Thoracic aorta (tissue), 2 donors: ENCODE data around the gene ADAMTS12. TPM values are rescaled to one million over a fixed set of nuclear protein-coding genes. Genes with fewer than 3 reads are reported as not detected.

Experiments used
- ATAC-seq: fragments of 150-250 bp; one replicate; pipeline ENCODE4 v1.8.0; 2017; ENCODE audit warnings: low read depth; ENCODE audit not compliant: insufficient number of reproducible peaks, low FRiP score
- DNase-seq: peaks from one replicate; pipeline ENCODE4 v3.0.0-alpha.2; 2020; ENCODE audit warnings: low spot score
- H3K27ac ChIP-seq, 2 donors: fragments of 200-600 bp; sonication (generic); 1 replicate in 1 of 2; 2 replicates in 1 of 2; pipeline ENCODE4 v1.5.1; 2016; ENCODE audit warnings: mild to moderate bottlenecking in 2 of 2, moderate library complexity in 2 of 2
- H3K27me3 ChIP-seq: fragments of 200-600 bp; sonication (generic); replicated peaks from 2 replicates; pipeline ENCODE4 v1.6.0; 2016; ENCODE audit warnings: mild to moderate bottlenecking; ENCODE audit not compliant: insufficient read depth
- H3K36me3 ChIP-seq: fragments of 200-600 bp; sonication (generic); one replicate; pipeline ENCODE4 v1.5.1; 2016
- H3K4me1 ChIP-seq, 2 donors: fragments of 200-600 bp; sonication (generic); 1 replicate in 1 of 2; 2 replicates in 1 of 2; pipeline versions ENCODE4 v1.5.1 to v1.6.0; 2016; ENCODE audit warnings: low read depth in 2 of 2, mild to moderate bottlenecking in 1 of 2; ENCODE audit not compliant: control insufficient read depth in 1 of 2
- H3K4me3 ChIP-seq: fragments of 200-600 bp; sonication (generic); 2 replicates; pipeline ENCODE4 v1.5.1; 2016; ENCODE audit warnings: mild to moderate bottlenecking
- H3K9me3 ChIP-seq: fragments of 200-600 bp; sonication (generic); 2 replicates; pipeline ENCODE4 v1.5.1; 2016
- total RNA-seq, 2 donors: library from RNA; depleted of rRNA; stranded (reverse); fragments of >200 nt; gene quantifications; one replicate each; pipeline versions ENCODE4 v1.1.0 to v1.2.3, GENCODE V29; 2016
- TF ChIP-seq, protein P1 (sequence below): fragments of 200-600 bp; sonication (generic); IDR thresholded peaks from one replicate; pipeline ENCODE4 v1.5.1; 2019; ENCODE audit warnings: antibody characterized with exemption

Gene ADAMTS12
- total RNA-seq, 2 donors from 2014 or later, result 7.3 to 8.0 TPM

DNA sequence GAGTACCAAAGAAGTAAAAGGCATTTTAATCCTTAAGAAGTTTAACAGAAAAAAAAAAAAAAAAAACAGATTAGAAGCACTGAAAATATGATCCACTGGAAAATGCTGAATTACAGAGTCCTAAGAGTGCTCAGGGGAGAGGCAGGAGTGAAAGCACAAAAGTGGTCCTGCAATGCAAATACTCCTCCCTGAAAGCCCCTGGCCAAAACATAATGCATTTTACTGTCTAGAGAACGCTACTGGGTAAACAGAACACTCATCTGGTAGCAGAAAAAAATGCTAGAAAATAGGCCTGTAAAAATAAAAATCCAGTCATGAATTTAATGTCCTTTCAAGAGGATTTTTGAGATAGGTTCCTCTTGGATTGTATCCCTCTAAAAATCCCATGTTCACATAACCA, 81.9 kb downstream of the ADAMTS12 start:
- DNase-seq, result no peak
- H3K4me1 ChIP-seq, result no peaks in the 10 kb centered on the region
- no peak for ATAC-seq
- no peak overlapping the region for H3K4me3 ChIP-seq
- no peaks in the 10 kb centered on the region for H3K36me3 ChIP-seq
- H3K9me3 ChIP-seq, result no peaks in the 10 kb centered on the region
- no peaks in the 10 kb centered on the region for H3K27me3 ChIP-seq
- TF ChIP-seq, protein P1, sequence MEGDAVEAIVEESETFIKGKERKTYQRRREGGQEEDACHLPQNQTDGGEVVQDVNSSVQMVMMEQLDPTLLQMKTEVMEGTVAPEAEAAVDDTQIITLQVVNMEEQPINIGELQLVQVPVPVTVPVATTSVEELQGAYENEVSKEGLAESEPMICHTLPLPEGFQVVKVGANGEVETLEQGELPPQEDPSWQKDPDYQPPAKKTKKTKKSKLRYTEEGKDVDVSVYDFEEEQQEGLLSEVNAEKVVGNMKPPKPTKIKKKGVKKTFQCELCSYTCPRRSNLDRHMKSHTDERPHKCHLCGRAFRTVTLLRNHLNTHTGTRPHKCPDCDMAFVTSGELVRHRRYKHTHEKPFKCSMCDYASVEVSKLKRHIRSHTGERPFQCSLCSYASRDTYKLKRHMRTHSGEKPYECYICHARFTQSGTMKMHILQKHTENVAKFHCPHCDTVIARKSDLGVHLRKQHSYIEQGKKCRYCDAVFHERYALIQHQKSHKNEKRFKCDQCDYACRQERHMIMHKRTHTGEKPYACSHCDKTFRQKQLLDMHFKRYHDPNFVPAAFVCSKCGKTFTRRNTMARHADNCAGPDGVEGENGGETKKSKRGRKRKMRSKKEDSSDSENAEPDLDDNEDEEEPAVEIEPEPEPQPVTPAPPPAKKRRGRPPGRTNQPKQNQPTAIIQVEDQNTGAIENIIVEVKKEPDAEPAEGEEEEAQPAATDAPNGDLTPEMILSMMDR, result no peak
- no peak overlapping the region for H3K27ac ChIP-seq

DNA sequence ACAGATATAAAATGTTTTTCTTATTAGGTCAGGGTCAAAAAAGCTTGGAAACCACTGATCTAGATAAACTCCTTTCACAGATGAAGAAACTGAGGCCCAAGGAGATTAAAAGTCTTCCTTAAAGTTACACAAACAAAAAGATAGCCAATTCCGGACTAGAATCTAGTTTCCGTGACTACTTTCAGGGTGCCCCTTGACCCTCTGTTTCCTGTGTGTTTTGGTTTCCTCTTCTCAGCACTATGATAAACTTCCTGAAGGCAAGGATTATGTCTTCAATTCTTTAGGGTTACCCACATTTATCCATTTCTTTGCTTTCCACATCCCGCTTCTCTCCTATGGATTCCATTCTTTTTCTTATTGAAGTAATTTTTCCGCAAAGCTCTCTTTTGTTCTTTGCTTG, 83.1 kb downstream of the ADAMTS12 start:
- Histone ChIP-seq H3K27me3 (no peaks in the 10 kb centered on the region), H3K36me3 (no peaks in the 10 kb centered on the region), H3K4me3 (no peak overlapping the region), H3K4me1 (no peaks in the 10 kb centered on the region), H3K9me3 (no peaks in the 10 kb centered on the region), H3K27ac (no peak overlapping the region)
- TF ChIP-seq, protein P1, result no peak
- DNase-seq, result no peak
- ATAC-seq, result no peak

DNA sequence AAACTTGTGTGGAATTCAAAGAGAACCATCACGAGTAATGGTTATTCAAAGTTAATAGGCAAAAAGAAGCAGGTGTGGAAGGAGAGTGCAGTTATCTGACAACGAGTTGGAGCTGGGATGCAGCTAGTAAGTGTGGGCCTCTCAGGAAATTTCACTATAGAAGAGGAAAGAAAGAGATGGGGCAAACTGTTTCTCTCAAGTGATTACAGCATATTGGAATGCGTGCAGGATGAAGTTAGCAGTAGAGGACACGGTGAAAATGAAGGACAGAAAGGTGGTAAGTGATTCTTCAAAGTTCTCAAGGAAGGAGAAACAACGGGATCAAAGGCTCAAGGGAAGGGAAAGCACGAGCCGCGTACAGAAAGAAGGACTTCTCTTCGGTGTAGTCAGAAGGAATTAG, 84.0 kb downstream of the ADAMTS12 start:
- Histone ChIP-seq H3K4me3 (no peak overlapping the region), H3K27me3 (no peaks in the 10 kb centered on the region), H3K36me3 (no peaks in the 10 kb centered on the region), H3K9me3 (no peaks in the 10 kb centered on the region), H3K27ac (no peak overlapping the region), H3K4me1 (no peaks in the 10 kb centered on the region)
- TF ChIP-seq, protein P1, result no peak
- DNase-seq, result no peak
- ATAC-seq, result no peak

DNA sequence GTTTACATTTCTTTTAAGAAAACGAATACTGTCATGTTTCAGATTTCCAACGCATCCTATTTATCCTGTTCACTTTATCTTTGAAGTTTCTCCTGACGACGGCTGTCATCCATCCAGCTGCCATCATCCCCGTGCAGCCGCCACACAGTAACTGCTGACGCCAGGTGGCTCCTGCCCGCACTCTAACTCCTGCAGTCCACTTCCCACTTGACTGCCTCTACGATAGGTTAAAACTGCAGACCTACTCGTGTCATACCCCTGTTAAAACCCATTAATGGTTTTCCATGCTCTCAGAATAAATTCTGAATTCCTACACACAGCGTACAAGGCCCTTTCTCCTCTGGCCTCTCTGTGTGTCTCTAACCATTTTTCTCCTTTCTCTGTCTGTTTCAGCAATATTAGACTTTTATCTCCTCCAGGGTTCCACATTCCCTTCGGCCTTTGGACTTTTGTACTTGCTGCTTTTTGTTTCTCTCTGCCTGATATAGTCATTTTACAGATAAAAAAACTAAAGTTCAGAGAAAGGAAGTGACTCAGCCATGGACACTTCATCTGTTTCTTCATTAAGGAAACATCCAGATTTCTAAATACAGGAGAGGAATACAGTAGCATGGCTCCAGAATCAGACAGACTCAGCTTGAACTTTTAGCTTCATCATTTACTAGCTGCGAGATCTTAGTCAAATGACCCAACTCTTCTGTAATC, 84.9 kb downstream of the ADAMTS12 start:
- Histone ChIP-seq H3K27ac (no peak overlapping the region), H3K9me3 (no peaks in the 10 kb centered on the region), H3K4me3 (no peak overlapping the region), H3K36me3 (no peaks in the 10 kb centered on the region), H3K27me3 (no peaks in the 10 kb centered on the region), H3K4me1 (no peaks in the 10 kb centered on the region)
- TF ChIP-seq, protein P1, result no peak
- no peak for DNase-seq
- ATAC-seq, result no peak

DNA sequence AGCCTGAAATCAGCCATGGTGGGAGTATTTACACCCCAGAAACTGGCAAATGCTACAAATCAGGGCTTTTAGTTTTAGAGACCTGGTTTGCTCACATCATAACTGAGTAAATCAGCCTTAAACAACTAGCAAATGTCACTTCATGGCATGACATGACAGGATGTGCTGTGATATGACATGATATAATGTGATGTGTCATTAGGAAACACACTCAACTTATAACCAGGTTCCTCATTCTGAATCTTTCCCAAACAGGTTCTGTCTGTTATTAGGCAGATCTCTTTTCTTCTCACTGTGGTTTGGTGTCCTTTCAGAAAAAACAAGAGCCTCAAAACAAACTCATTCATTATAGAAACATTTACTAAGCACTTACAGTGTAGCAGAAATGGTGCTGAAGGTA, 90.5 kb downstream of the ADAMTS12 start:
- Histone ChIP-seq H3K4me1 (no peaks in the 10 kb centered on the region), H3K27me3 (no peaks in the 10 kb centered on the region), H3K36me3 (no peaks in the 10 kb centered on the region), H3K27ac (no peak overlapping the region), H3K4me3 (no peak overlapping the region), H3K9me3 (no peaks in the 10 kb centered on the region)
- no peak for ATAC-seq
- DNase-seq, result no peak
- TF ChIP-seq, protein P1, result no peak
